HG03565 (cell line): ENCODE results near the gene ARFGAP3.

Experiments used
- ATAC-seq: cut with Tn5 transposase; IDR thresholded peaks from one replicate; pipeline ENCODE4 v1.9.1; 2021; ENCODE audit warnings: mild to moderate bottlenecking, moderate library complexity; ENCODE audit not compliant: unreplicated experiment

ARFGAP3 gene

GRCh38 chr22:42884616-42885375 is 27.7 kb upstream of the ARFGAP3 start:
- ATAC-seq = no peak

DNA sequence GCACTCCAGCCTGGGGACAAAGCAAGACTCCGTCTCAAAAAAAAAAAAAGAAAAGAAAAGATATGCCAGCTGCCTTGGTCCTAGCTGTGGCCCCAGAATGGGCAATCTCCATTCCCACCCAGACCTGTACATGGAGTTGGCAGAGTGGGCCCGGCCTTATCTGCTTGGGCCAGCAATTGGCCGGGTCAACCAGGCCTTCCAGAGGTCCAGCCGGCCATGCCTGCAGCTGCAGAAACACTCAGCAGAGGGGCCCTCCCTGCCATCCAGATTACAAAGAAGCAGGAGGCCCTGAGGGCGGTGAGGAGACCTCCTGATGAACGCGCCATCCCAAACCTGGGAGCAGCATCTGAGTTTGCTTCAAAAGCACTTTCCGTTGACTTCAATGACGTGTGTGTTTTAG is 26.9 kb upstream of the ARFGAP3 start:
- no peak for ATAC-seq

- no peak for ATAC-seq
Measured at GRCh38 chr22:42883121-42883520, 26.0 kb upstream of the ARFGAP3 start.

DNA sequence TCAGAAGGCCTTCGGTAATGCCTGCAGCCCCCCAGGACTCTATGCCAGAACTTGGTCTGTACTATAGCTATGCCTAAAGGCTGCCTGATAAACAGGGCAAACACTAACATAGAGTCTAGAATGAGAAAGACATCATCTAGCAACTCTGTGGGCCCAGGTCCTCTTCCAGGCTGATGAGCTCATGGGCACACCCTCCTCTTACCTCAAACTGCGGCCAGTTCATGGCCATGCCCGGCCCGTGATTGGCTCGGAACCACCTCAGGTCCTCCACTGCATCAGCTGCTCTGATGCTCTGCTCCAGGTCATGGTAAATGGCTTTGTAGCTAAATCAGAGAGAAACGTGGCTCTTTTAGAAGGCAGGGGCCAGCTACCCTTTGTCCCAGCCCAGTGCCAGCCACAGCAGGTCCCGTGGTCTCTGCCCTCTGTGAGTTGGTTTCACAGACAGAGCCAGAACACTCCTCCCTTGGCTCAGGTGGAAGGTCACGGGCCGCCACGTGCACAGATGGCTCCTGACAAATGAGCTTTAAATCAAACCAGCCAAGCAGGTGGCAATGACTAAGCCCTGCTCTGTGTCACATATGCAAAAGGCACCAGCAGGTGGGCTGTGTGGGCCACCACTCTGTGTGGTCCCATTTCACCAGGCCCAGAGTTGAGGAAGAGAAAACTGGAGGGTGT is 25.0 kb upstream of the ARFGAP3 start:
- ATAC-seq = no peak

- no peak for ATAC-seq
Measured at GRCh38 chr22:42881298-42881697, 24.2 kb upstream of the ARFGAP3 start.

DNA sequence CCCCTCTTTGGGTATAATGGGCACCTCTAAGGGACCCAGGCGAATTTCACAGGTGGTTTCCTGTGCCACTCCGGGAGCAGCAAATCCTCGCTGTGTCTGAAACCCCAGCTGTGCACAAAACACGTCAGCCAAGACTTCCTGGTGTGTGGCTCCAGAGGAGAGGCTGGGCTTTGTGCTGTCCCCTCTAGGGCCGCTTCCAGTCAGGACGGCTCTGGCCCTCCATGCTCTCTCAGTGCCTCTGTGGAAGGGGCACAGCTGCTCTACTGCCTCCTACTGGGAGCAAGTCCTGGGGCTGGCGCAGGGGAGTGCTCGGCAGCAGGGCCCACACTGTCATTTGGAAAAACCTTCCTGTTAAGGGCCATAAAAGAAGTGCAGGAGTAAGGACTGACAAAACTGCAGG is 23.7 kb upstream of the ARFGAP3 start:
- no peak for ATAC-seq

- no peak for ATAC-seq
Measured at GRCh38 chr22:42879371-42880021, 22.4 kb upstream of the ARFGAP3 start.

DNA sequence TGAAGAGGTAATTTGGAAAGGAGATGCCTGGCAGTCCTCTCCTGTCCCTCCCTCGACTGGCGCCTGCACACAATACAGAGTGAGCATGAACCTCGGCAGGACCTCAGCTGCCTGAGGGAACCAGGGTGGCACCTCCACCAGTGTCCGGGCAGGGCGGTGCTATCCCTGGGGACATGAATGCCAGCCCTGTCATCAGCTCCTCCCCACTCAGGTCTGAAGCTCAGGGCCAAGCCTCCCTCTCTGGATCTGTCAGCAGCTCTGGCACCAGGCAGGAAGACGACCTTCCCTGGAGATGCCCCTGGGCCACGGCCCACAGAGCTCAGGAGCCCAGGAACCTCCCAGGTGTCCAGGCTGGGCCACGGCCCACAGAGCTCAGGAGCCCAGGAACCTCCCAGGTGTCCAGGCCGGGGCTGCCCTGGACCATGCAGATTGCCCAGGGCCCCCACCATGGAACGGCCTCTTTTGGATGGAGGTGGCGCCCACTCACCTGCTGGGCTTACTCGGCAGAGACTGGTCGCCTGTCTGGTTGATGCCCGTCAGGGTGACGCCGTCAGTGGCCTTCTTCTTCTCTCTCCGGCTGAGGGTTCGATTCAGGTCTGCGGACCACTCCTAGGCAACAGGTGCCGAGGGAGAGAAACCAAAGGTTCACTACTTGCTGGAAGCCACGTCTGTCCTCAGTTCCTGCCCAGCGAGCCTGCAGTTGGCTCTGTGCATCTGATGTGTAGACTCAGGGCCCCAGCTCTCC is 21.7 kb upstream of the ARFGAP3 start:
- ATAC-seq = no peak

DNA sequence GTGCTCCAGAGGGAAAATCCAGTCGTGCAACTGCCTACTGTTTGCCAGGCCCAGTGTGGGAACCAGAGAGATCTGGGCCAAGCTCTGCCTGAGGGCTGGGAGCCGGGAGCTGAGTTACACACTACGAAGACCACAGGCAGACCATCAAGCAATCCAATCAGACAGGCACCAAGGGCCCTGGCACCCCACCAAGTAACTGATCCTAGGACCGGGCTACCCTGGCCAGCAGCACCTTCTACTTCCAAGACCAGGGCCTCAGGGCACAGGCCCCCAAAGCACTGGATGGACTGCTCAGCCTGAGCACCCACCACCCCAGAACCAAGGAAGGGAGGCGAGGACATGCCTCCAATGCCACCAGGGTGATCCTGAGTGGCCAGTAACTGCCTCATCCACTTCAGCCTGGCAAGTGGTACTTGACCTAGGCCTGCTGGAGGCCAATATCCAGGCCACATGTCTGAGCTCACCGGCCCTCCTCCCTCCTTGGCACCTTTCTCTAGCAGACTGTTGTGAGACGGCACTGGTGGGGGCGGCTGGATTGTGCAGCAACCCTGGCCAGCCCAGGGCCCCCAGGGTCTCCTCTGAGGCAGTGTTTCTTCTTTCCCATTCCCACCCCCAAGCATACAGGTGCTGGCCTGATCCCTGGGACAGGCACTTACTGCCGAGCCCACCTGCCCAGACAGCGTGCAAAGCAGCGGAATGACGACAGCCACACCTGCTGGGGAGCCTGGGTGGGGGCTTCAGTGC is 20.7 kb upstream of the ARFGAP3 start:
- no peak for ATAC-seq

DNA sequence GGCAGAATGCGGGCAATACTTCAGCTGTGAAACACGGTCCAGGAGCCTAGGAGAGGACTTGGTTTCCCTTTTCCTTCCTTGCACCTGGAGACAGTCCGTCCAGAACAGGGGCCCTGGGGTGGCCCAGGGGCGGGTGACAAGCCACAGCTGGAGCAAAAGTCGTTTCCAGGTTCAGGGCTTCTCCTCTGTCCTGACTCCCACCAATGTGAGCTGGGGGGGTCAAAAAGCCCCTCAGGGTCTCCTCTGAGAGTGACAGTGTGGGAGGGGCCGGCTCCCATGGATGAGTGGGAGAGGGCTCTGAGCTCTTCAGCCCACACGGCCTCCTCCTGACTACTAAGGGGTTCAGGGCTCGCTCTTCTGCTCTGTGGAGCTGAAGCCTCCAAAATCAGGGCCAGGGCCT is 20.1 kb upstream of the ARFGAP3 start:
- ATAC-seq = no peak

GRCh38 chr22:42876041-42876440 is 19.0 kb upstream of the ARFGAP3 start:
- ATAC-seq = no peak

DNA sequence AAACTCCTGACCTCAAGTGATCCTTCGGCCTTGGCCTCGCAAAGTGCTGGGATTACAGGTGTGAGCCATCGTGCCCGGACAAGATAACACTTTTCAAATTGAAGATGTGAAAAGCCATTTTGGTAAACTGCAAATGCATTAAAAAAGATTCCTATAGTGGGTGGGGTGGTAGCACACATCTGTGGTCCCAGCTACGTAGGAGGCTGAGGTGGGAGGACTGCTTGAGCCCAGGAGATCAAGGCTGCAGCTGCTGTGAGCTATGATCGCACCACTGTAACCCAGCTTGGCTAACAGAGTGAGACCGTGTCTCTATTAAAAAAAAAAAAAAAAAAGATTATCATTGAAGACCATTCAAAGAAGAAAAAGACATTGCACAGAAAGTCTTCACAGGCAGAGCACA is 16.9 kb upstream of the ARFGAP3 start:
- no peak for ATAC-seq

GRCh38 chr22:42873356-42873755 is 16.3 kb upstream of the ARFGAP3 start:
- no peak for ATAC-seq

- no peak for ATAC-seq
Measured at GRCh38 chr22:42872821-42873220, 15.7 kb upstream of the ARFGAP3 start.

- ATAC-seq = no peak
Measured at GRCh38 chr22:42871146-42872050, 14.3 kb upstream of the ARFGAP3 start.

GRCh38 chr22:42869888-42870480 is 12.9 kb upstream of the ARFGAP3 start:
- no peak for ATAC-seq

DNA sequence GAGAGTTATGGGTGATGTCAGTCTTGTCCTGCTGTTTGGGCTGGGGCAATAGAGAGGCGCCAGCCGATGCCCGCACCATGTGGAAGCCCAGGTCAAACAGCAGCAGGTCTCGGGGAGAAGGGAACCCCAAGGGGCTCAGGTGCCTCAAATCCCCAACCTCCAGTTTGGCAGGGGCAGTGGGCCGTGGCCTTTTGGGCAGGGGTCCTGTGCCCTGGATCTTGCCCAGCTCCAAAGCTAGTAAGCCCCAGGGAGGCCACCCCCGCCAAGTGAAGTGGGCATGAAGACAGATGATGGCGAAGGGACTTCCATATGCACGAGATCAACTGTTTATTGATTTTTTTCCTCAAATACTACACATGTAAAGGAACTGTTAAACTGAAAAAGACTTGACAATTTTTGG is 12.4 kb upstream of the ARFGAP3 start:
- no peak for ATAC-seq

DNA sequence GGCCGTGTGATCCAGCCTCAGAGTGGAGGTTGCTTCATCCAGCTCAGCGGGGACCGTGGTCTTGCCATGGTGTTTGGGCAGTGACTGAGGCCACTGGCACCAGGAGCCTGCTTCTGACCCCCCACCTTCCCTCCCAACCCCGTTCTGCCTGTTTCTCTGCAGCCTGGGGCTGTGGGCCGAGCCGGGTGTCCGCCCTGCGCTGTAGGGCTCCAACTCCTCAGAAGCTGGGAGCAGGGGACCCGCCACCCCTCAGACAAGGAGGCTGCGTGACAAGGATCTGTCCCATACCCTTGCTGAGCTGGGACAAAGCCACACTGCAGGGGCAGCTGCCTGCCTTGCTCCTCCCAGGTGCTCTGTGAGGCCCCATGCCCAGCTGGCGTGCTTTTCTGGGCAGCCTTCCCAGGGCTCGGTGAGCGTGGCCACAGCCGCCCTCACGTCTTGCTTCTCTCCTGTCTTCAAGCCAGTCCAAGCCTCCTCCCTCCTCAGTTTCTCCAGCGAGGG is 11.7 kb upstream of the ARFGAP3 start:
- ATAC-seq = no peak

DNA sequence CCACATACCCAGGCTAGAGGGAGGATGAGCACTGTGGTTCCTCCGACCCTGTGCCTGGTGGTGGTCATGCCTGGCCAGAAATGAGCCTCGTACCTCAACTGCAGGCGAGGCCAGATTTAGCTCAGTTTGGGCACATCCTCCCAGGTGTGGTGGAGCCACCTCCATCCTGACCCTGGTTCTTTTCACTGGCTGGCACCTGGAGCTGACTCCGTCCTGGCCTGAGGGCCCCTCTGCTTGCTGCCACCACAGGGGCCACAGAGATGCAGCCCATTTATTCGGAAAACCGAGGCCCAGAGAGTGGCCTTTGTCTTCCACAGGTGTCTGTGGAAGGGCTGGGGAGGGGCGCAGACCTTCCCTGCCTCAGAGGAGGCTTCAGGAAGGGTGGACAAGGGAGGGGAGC is 9.0 kb upstream of the ARFGAP3 start:
- no peak for ATAC-seq
